Upper lobe of right lung (tissue), 1 donor: ENCODE results near the gene DLG2. TPM values are rescaled to one million over a fixed set of nuclear protein-coding genes. Genes with fewer than 3 reads are reported as not detected.

Experiments
- ATAC-seq: fragments of 200-7000 bp; cut with Tn5 transposase; one replicate; pipeline ENCODE4 v1.9.1; 2020; ENCODE audit warnings: mild to moderate bottlenecking, moderate library complexity
- DNase-seq: peaks from one replicate; pipeline ENCODE4 v3.0.0-alpha.2; 2020
- H3K27ac ChIP-seq: fragments of 200-600 bp; one replicate; pipeline ENCODE4 v1.8.0; 2022
- H3K27me3 ChIP-seq: fragments of 200-600 bp; one replicate; pipeline ENCODE4 v1.8.0; 2022; ENCODE audit warnings: mild to moderate bottlenecking
- H3K36me3 ChIP-seq: fragments of 200-600 bp; one replicate; pipeline ENCODE4 v1.8.0; 2022
- H3K4me1 ChIP-seq: fragments of 200-600 bp; one replicate; pipeline ENCODE4 v1.8.0; 2022
- H3K4me3 ChIP-seq: fragments of 200-600 bp; one replicate; pipeline ENCODE4 v1.8.0; 2022; ENCODE audit warnings: mild to moderate bottlenecking
- H3K9me3 ChIP-seq: fragments of 200-600 bp; one replicate; pipeline ENCODE4 v1.8.0; 2022
- CTCF ChIP-seq: fragments of 200-600 bp; IDR thresholded peaks from one replicate; pipeline ENCODE4 v1.8.0; 2022; ENCODE audit warnings: antibody characterized with exemption
- intact Hi-C: fragments of 100-400 bp; cut with DNase I; formaldehyde crosslinking; loops from one replicate; pipeline ENCODE4 v1.11.0; 2022
- total RNA-seq: library from RNA; stranded (reverse); fragmentation: NEBNext Ultra II Directional; extraction: Animal tissue kit (Norgen Biotek cat#: 25700); gene quantifications from one replicate; pipeline ENCODE4 v1.2.1, GENCODE V29; 2021
- donor health status: DM: no; HTN: yes; CAD: no; lungs with severe emphysema.

DLG2 gene
- total RNA-seq, 1 donor from 2014 or later: 9.7 TPM

DNA sequence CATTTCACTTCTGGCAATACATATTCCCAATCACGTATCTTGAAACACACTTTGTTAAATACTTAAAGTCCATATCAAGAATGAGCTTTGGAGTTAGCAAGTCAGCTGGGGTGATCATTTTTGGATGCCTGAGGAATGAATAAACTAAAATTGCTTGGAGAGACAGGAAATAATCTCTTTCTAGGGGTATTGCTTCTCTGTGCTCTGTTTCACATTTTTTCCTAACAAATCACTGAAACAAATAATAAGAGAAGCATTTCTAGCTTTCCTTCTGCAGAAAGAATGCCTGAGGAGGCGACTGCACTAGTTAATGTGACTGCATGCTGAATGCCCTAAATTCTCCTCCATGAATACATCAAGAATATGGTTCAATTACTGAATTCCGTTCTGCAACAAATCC, 1799.6 kb downstream of the DLG2 start:
- intact Hi-C loops: no loop called here
- Histone ChIP-seq H3K27me3 (no peaks in the 10 kb centered on the region), H3K4me1 (no peaks in the 10 kb centered on the region), H3K4me3 (no peak overlapping the region), H3K27ac (no peak overlapping the region), H3K36me3 (no peaks in the 10 kb centered on the region), H3K9me3 (no peaks in the 10 kb centered on the region)
- ATAC-seq: no peak
- no peak for TF ChIP-seq CTCF
- DNase-seq: no peak

DNA sequence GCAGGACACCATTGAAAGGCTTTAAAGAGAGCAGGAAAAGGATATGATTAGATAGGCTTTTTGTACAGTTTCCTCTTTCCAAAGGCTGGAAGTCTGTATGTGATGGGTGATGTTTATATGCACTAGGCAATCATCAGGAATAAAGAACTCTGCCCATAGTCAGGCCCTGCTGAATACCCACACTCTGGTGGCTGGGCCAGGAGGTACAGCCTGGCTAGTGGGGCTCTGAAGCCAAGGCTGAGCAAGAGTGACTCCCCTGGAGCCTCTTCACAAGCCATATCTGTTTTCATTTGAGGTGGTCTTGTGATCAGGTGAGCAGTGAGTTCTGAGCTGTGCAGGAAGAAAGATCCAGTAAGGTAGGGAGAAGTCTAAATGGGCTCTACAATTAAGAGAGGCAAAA, 1801.1 kb downstream of the DLG2 start:
- H3K4me3 ChIP-seq: no peak overlapping the region
- intact Hi-C loops: no loop called here
- no peaks in the 10 kb centered on the region for H3K36me3 ChIP-seq
- ATAC-seq (no peak), DNase-seq (no peak)
- no peak for TF ChIP-seq CTCF
- H3K27me3 ChIP-seq: no peaks in the 10 kb centered on the region
- no peaks in the 10 kb centered on the region for H3K4me1 ChIP-seq
- no peaks in the 10 kb centered on the region for H3K9me3 ChIP-seq
- no peak overlapping the region for H3K27ac ChIP-seq

DNA sequence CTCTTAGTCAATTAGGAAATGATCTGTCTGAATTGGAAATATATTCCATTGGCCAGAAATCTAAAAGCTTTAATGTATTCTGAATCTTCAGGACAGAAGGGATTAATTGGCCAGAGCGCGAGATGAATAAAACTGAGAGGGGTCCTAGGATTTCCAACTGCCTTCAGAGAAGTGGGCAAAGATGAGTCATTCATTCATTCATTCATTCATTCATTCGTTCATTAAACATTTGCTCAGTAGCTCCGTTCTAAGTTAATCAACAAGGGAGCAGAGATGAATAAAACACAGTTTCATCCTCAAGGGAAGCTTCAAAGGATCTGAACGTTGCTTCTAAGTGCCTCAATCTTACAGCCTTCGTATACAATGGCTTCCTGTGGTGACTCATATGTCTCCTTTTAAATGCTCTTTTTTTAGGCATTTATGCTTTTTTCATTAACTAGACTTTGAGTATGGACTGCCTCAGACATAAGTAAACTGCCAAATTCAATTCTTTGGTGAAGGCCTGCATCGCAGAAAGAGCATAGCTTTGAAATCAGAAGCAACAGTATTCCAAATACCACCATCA, 1803.6 kb downstream of the DLG2 start:
- H3K9me3 ChIP-seq: no peaks in the 10 kb centered on the region
- intact Hi-C loops: no loop called here
- ATAC-seq (no peak), DNase-seq (no peak)
- no peaks in the 10 kb centered on the region for H3K36me3 ChIP-seq
- no peaks in the 10 kb centered on the region for H3K27me3 ChIP-seq
- H3K4me3 ChIP-seq: no peak overlapping the region
- H3K27ac ChIP-seq: no peak overlapping the region
- TF ChIP-seq CTCF: no peak
- H3K4me1 ChIP-seq: no peaks in the 10 kb centered on the region

- peak; percentile 60 for TF ChIP-seq CTCF
- intact Hi-C loops: no loop called here
- ATAC-seq (peak; percentile 65), DNase-seq (no peak)
- no peak overlapping the region for H3K27ac ChIP-seq
- H3K4me1 ChIP-seq: no peaks in the 10 kb centered on the region
- no peak overlapping the region for H3K4me3 ChIP-seq
- no peaks in the 10 kb centered on the region for H3K9me3 ChIP-seq
- H3K27me3 ChIP-seq: no peaks in the 10 kb centered on the region
- no peaks in the 10 kb centered on the region for H3K36me3 ChIP-seq
Observed at GRCh38 chr11:83819931-83820549, 1807.1 kb downstream of the DLG2 start.

DNA sequence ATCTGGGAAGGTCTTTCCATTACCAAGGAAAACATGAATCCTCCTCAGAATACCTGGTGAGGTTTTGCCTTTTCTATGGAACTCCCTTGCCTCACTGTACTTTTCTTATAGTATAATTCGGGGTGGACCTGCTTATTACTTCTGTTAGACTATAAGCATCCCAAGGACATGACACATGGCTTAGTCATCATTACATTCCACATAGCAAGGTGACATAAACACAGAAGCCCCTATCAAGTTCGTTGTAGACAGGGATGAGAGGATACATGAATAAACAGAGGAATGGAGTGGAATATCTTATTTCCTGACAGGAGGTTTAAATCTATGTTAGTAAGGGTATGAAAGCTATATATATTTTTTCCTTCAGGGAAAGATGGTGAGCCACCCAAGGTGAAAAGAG, 1808.8 kb downstream of the DLG2 start:
- Histone ChIP-seq H3K4me1 (no peaks in the 10 kb centered on the region), H3K4me3 (no peak overlapping the region), H3K9me3 (no peaks in the 10 kb centered on the region), H3K27ac (no peak overlapping the region), H3K27me3 (no peaks in the 10 kb centered on the region), H3K36me3 (no peaks in the 10 kb centered on the region)
- intact Hi-C loops: no loop called here
- TF ChIP-seq CTCF: no peak
- DNase-seq: no peak
- no peak for ATAC-seq
